ENCODE measurements around the gene RYK. TPM values are rescaled to one million over a fixed set of nuclear protein-coding genes. Genes with fewer than 3 reads are reported as not detected.

RYK gene
- total RNA-seq, 1 experiment from 2014 or later, result 60.6 TPM

- Histone ChIP-seq H2BK5ac (ENCODE audit: insufficient read length, low read length) (no peak overlapping the region), H2BK20ac (ENCODE audit: low read depth, low read length, poor library complexity, severe bottlenecking) (no peak overlapping the region), H4K5ac (ENCODE audit: insufficient read length, low read depth, low read length) (no peak overlapping the region), H3K79me1 (ENCODE audit: insufficient read depth, low read depth, low read length, poor library complexity, severe bottlenecking) (no peaks in the 10 kb centered on the region), H3K23ac (ENCODE audit: insufficient read length, low read depth, low read length) (no peak overlapping the region), H3K4me1 (ENCODE audit: insufficient read depth, low read length) (no peaks in the 10 kb centered on the region), H4K8ac (replicated peaks; ENCODE audit: insufficient read length, low read depth, low read length) (no peak overlapping the region), H3K27me3 (ENCODE audit: insufficient read depth, low read length) (no peaks in the 10 kb centered on the region), H2AK5ac (ENCODE audit: insufficient read length, low read length) (no peak overlapping the region), H2BK120ac (ENCODE audit: low read depth, low read length, poor library complexity, severe bottlenecking) (no peak overlapping the region), H3K23me2 (ENCODE audit: insufficient read length, low read depth, low read length, poor library complexity, severe bottlenecking) (no peaks in the 10 kb centered on the region), H3K9ac (ENCODE audit: extremely low read depth, insufficient read length, low read length) (no peak overlapping the region), H3K79me2 (ENCODE audit: insufficient read depth, low read length) (no peaks in the 10 kb centered on the region), H2BK12ac (ENCODE audit: insufficient read length, low read depth, low read length) (no peak overlapping the region), H3K56ac (ENCODE audit: insufficient read length, low read depth, low read length) (no peak overlapping the region), H4K91ac (ENCODE audit: insufficient read length, low read depth, low read length) (no peak overlapping the region), H3K4me2 (ENCODE audit: insufficient read depth, insufficient read length, low read length) (no peak overlapping the region), H3T11ph (ENCODE audit: low read length) (no peak overlapping the region), H3K27ac (ENCODE audit: insufficient read length, low read depth, low read length) (no peak overlapping the region), H2AFZ (ENCODE audit: low read length) (no peak overlapping the region), H3K18ac (ENCODE audit: insufficient read length, low read depth, low read length) (no peak overlapping the region), H4K20me1 (ENCODE audit: control insufficient read depth, insufficient read depth, insufficient read length) (no peaks in the 10 kb centered on the region), H3K4ac (ENCODE audit: low read depth, low read length) (no peak overlapping the region), H3K14ac (ENCODE audit: insufficient read depth, low read length) (no peak overlapping the region), H2BK15ac (ENCODE audit: low read depth, low read length) (no peak overlapping the region), H3K9me3 (ENCODE audit: control insufficient read depth, low read depth, low read length) (no peaks in the 10 kb centered on the region)
- WGBS (ENCODE audit: extremely low coverage, insufficient read length, low lambda C conversion rate), result no CpG with 5 or more reads among the region's 1 CpG
- Mint-ChIP-seq H3K4me1 (peaks cover 4 to 6% of the 10 kb centered on the region in 2 experiments; a peak in 2 of 4 replicates), H3K27ac (no peak overlapping the region), H3K4me3 (no peak overlapping the region), H3K9me3 (peaks cover 0 to 6% of the 10 kb centered on the region in 2 experiments; a peak in 2 of 5 replicates), H3K27me3 (ENCODE audit: low read depth) (no peaks in the 10 kb centered on the region), H3K36me3 (ENCODE audit: insufficient read depth in 1 of 3, low read depth in 3 of 3) (no peaks in the 10 kb centered on the region; a peak in 1 of 7 replicates)
- DNase-seq, result no peak
- TF ChIP-seq CTCF (conservative IDR thresholded peaks at IDR 0.05), result no peak
Measured at GRCh38 chr3:134299888-134300206, 49.2 kb upstream of the RYK start.
